SK-N-SH (cell line): ENCODE data around the gene CEP131. TPM values are rescaled to one million over a fixed set of nuclear protein-coding genes. Genes with fewer than 3 reads are reported as not detected.

Experiments used
- CTCF ChIA-PET: fragments of 300-600, 350-600 bp; formaldehyde crosslinking; extraction: SDS; loops from one replicate; lab custom pipeline; 2021; lab: Yijun Ruan, JAX
- POLR2A ChIA-PET: fragments of 350-600 bp; sonication (Branson Sonifier 250); formaldehyde crosslinking; extraction: SDS; loops from one replicate; lab custom pipeline; 2020; ENCODE audit warnings: antibody characterized with exemption, inconsistent platforms; lab: Yijun Ruan, JAX
- DNase-seq: peaks from one replicate; pipeline ENCODE4 v3.0.0; 2012
- H2AFZ ChIP-seq: fragments of 200-600 bp; sonication (generic); 2 replicates; pipeline ENCODE4 v1.8.1; 2016; ENCODE audit warnings: antibody characterized with exemption, mild to moderate bottlenecking, low read depth
- H3F3A ChIP-seq: fragments of 200-600 bp; sonication (generic); replicated peaks from 2 replicates; pipeline ENCODE3; 2016; ENCODE audit warnings: antibody characterized with exemption, mild to moderate bottlenecking; ENCODE audit not compliant: insufficient read depth
- H3K27ac ChIP-seq, 2 experiments: fragments of 200-500 bp in 1 of 2; fragments of 200-600 bp in 1 of 2; sonication (Bioruptor generic) in 1 of 2; sonication (generic), shearing (Covaris generic) in 1 of 2; 2 replicates each; pipeline versions ENCODE4 v1.5.1 to v1.6.1; 2014 to 2016; ENCODE audit warnings: low read depth in 2 of 2, inconsistent platforms in 1 of 2, low read length in 1 of 2, mild to moderate bottlenecking in 1 of 2, mixed read lengths in 1 of 2
- H3K27me3 ChIP-seq: fragments of 200-600 bp; sonication (generic), shearing (Covaris generic); 2 replicates; pipeline ENCODE4 v1.6.1; 2016; ENCODE audit warnings: mixed run types; ENCODE audit not compliant: insufficient read depth
- H3K36me3 ChIP-seq, 2 experiments: fragments of 200-500 bp in 1 of 2; fragments of 200-600 bp in 1 of 2; sonication (Bioruptor generic) in 1 of 2; sonication (generic) in 1 of 2; replicated peaks in 1 of 2; 2 replicates each; pipeline versions ENCODE3 to v1.5.1; 2014 to 2016; ENCODE audit warnings: low read length in 1 of 2, mild to moderate bottlenecking in 1 of 2; ENCODE audit not compliant: insufficient read depth in 2 of 2, control insufficient read depth in 1 of 2
- H3K4me1 ChIP-seq, 2 experiments: fragments of 200-500 bp in 1 of 2; fragments of 200-600 bp in 1 of 2; sonication (Bioruptor generic) in 1 of 2; sonication (generic), shearing (Covaris generic) in 1 of 2; 2 replicates each; pipeline versions ENCODE4 v1.5.1 to v1.6.1; 2014 to 2016; ENCODE audit warnings: low read depth in 1 of 2, low read length in 1 of 2, mixed run types in 1 of 2; ENCODE audit not compliant: insufficient read depth in 2 of 2, control insufficient read depth in 1 of 2
- H3K4me2 ChIP-seq: fragments of 200-600 bp; sonication (generic), shearing (Covaris generic); 2 replicates; pipeline ENCODE4 v1.6.1; 2017; ENCODE audit warnings: mixed run types
- H3K4me3 ChIP-seq, 2 experiments: fragments of 200-500 bp in 1 of 2; fragments of 200-600 bp in 1 of 2; sonication (Bioruptor generic) in 1 of 2; sonication (generic), shearing (Covaris generic) in 1 of 2; 2 replicates each; pipeline versions ENCODE4 v1.5.1 to v1.8.1; 2014 to 2016; ENCODE audit warnings: low read depth in 2 of 2, inconsistent platforms in 1 of 2, low read length in 1 of 2, mild to moderate bottlenecking in 1 of 2, mixed read lengths in 1 of 2, moderate library complexity in 1 of 2
- H3K79me2 ChIP-seq: fragments of 200-600 bp; sonication (generic); 2 replicates; pipeline ENCODE4 v1.8.1; 2017; ENCODE audit warnings: mild to moderate bottlenecking; ENCODE audit not compliant: insufficient read depth
- H3K9ac ChIP-seq: fragments of 200-600 bp; sonication (generic); 2 replicates; pipeline ENCODE4 v1.6.1; 2017; ENCODE audit warnings: mixed run types
- H3K9me2 ChIP-seq: fragments of 200-600 bp; sonication (generic); 2 replicates; pipeline ENCODE4 v1.6.1; 2017; ENCODE audit warnings: mixed run types
- H3K9me3 ChIP-seq: fragments of 200-600 bp; sonication (generic); 2 replicates; pipeline ENCODE4 v1.6.1; 2017; ENCODE audit warnings: mixed run types, mild to moderate bottlenecking, moderate library complexity
- H4K20me1 ChIP-seq: fragments of 200-600 bp; sonication (generic); 2 replicates; pipeline ENCODE4 v1.6.1; 2017; ENCODE audit warnings: mild to moderate bottlenecking, mixed run types; ENCODE audit not compliant: insufficient read depth
- ELF1 ChIP-seq: IDR thresholded peaks from 2 replicates; pipeline ENCODE4 v1.4.0; 2012
- EP300 ChIP-seq, 2 experiments: IDR thresholded peaks; 2 replicates each; pipeline versions ENCODE4 v1.4.0 to v1.6.1; 2012; ENCODE audit warnings: borderline replicate concordance in 1 of 2, low read depth in 1 of 2, low read length in 1 of 2
- EZH2phosphoT487 ChIP-seq: fragments of 200-600 bp; sonication (generic); IDR thresholded peaks from 2 replicates; pipeline ENCODE4 v1.6.1; 2017; ENCODE audit warnings: low read depth, mixed run types, mild to moderate bottlenecking, antibody characterized with exemption, moderate library complexity, borderline replicate concordance
- FOSL2 ChIP-seq: IDR thresholded peaks from 2 replicates; pipeline ENCODE4 v1.4.0; 2012; ENCODE audit warnings: low read depth, mild to moderate bottlenecking, moderate library complexity, borderline replicate concordance
- FOXJ3 ChIP-seq: sonication (generic); formaldehyde crosslinking; IDR thresholded peaks from 2 replicates; pipeline ENCODE4 v1.5.1; 2020; ENCODE audit warnings: mild to moderate bottlenecking, missing genetic modification reagents
- GATA2 ChIP-seq: sonication (generic); formaldehyde crosslinking; IDR thresholded peaks from 2 replicates; pipeline ENCODE4 v1.5.0; 2020; ENCODE audit warnings: mild to moderate bottlenecking, missing genetic modification reagents
- JUND ChIP-seq: IDR thresholded peaks from 2 replicates; pipeline ENCODE4 v1.4.0; 2012
- NRF1 ChIP-seq: IDR thresholded peaks from 2 replicates; pipeline ENCODE4 v1.6.1; 2012; ENCODE audit warnings: low read depth, mild to moderate bottlenecking, low read length
- RCOR1 ChIP-seq: fragments of 150-350 bp; IDR thresholded peaks from 2 replicates; pipeline ENCODE4 v1.6.1; 2017; ENCODE audit warnings: antibody characterized with exemption, low read length
- RFX5 ChIP-seq: IDR thresholded peaks from 2 replicates; pipeline ENCODE4 v1.6.1; 2012; ENCODE audit warnings: mild to moderate bottlenecking, improper control_type of control experiment, low read length
- RXRA ChIP-seq: IDR thresholded peaks from 2 replicates; pipeline ENCODE4 v1.4.0; 2012; ENCODE audit warnings: low read depth, mild to moderate bottlenecking, borderline replicate concordance
- SMC3 ChIP-seq: IDR thresholded peaks from 2 replicates; pipeline ENCODE4 v1.6.1; 2012; ENCODE audit warnings: low read depth, low read length, improper control_type of control experiment
- TCF12 ChIP-seq: IDR thresholded peaks from 2 replicates; pipeline ENCODE4 v1.4.0; 2012
- TEAD4 ChIP-seq: IDR thresholded peaks from 2 replicates; pipeline ENCODE4 v1.4.0; 2012; ENCODE audit warnings: mild to moderate bottlenecking, borderline replicate concordance; ENCODE audit not compliant: insufficient read depth
- WGBS: methylation state at CpG from one replicate; pipeline ENCODE4 v1.1.6; 2017; ENCODE audit warnings: low lambda C conversion rate; 5-methylcytosine and 5-hydroxymethylcytosine counted together
- polyA plus RNA-seq, 3 experiments: library from polyadenylated mRNA; depleted of rRNA; stranded (reverse); fragments of >200 nt; gene quantifications; 2 replicates each; pipeline ENCODE4 v1.2.3, GENCODE V29; 2012
- TF ChIP-seq, protein P1 (sequence below): IDR thresholded peaks from 2 replicates; pipeline ENCODE4; 2012
- TF ChIP-seq, protein P2 (sequence below): IDR thresholded peaks from 2 replicates; pipeline ENCODE4 v1.6.1; 2012; ENCODE audit warnings: mild to moderate bottlenecking, low read depth, low read length, moderate library complexity

CEP131 gene
- polyA plus RNA-seq, 1 of the 3 experiments (the other 2 are of a cell fraction), result 34.8 TPM

DNA sequence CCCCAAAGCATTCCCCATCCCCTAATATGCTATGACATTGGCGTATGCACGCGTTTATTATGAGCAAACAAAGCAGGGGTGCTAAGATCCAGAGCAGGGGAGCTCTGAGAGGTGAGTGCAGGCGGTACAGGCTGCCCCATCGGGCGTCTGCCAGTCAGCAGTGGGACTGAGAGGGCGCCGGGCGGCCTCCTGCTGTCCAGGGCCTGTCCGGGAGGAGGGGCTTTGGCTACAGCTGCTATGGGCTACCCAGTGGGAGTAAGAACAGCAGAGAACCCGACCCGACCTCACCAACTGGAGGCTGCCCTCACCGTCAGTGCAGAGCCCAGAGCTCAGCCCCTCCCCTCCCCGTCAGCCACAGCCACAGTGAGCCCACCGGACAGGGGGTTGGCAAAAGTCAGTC is 38.2 kb downstream of the CEP131 start:
- Histone ChIP-seq H3F3A (peaks cover 5% of the 10 kb centered on the region), H3K36me3 (no peaks in the 10 kb centered on the region), H2AFZ (no peak overlapping the region), H3K4me1 (peaks cover 0 to 2% of the 10 kb centered on the region in 2 experiments; a peak in 1 of 4 replicates), H3K9me2 (no peaks in the 10 kb centered on the region), H3K9me3 (no peaks in the 10 kb centered on the region), H3K4me3 (no peak overlapping the region), H3K4me2 (no peak overlapping the region), H3K27me3 (no peaks in the 10 kb centered on the region), H3K27ac (no peak overlapping the region), H3K79me2 (no peaks in the 10 kb centered on the region), H4K20me1 (no peaks in the 10 kb centered on the region), H3K9ac (no peak overlapping the region)
- 36% methylated on average over 10 of the region's 15 CpGs for WGBS
- CTCF ChIA-PET, result interaction anchor here (1.2 kb wide), 1 partner anchor 16 kb away, joined by 4 read pairs; no protein-coding TSS in a partner anchor
- POLR2A ChIA-PET, result no interaction called here
- TF ChIP-seq TEAD4 (no peak), FOSL2 (no peak), RXRA (no peak), TCF12 (no peak), RCOR1 (no peak), JUND (no peak), SMC3 (no peak), FOXJ3 (CRISPR knock-in tag) (no peak), EP300 (IDR thresholded peaks at IDR 0.05; ENCODE audit: borderline replicate concordance in 1 of 2, low read depth in 1 of 2, low read length in 1 of 2) (no peak), NRF1 (no peak), ELF1 (no peak), GATA2 (CRISPR knock-in tag) (no peak), EZH2phosphoT487 (no peak), RFX5 (no peak)
- TF ChIP-seq, protein P1, sequence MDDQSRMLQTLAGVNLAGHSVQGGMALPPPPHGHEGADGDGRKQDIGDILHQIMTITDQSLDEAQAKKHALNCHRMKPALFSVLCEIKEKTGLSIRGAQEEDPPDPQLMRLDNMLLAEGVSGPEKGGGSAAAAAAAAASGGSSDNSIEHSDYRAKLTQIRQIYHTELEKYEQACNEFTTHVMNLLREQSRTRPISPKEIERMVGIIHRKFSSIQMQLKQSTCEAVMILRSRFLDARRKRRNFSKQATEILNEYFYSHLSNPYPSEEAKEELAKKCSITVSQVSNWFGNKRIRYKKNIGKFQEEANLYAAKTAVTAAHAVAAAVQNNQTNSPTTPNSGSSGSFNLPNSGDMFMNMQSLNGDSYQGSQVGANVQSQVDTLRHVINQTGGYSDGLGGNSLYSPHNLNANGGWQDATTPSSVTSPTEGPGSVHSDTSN, result no peak
- TF ChIP-seq, protein P2, sequence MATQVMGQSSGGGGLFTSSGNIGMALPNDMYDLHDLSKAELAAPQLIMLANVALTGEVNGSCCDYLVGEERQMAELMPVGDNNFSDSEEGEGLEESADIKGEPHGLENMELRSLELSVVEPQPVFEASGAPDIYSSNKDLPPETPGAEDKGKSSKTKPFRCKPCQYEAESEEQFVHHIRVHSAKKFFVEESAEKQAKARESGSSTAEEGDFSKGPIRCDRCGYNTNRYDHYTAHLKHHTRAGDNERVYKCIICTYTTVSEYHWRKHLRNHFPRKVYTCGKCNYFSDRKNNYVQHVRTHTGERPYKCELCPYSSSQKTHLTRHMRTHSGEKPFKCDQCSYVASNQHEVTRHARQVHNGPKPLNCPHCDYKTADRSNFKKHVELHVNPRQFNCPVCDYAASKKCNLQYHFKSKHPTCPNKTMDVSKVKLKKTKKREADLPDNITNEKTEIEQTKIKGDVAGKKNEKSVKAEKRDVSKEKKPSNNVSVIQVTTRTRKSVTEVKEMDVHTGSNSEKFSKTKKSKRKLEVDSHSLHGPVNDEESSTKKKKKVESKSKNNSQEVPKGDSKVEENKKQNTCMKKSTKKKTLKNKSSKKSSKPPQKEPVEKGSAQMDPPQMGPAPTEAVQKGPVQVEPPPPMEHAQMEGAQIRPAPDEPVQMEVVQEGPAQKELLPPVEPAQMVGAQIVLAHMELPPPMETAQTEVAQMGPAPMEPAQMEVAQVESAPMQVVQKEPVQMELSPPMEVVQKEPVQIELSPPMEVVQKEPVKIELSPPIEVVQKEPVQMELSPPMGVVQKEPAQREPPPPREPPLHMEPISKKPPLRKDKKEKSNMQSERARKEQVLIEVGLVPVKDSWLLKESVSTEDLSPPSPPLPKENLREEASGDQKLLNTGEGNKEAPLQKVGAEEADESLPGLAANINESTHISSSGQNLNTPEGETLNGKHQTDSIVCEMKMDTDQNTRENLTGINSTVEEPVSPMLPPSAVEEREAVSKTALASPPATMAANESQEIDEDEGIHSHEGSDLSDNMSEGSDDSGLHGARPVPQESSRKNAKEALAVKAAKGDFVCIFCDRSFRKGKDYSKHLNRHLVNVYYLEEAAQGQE, result no peak
- DNase-seq, result peak; percentile 82
